ENCODE measurements around the gene MAJIN.

MAJIN gene

GRCh38 chr11:64910451-64911093 is 61.3 kb downstream of the MAJIN start:
- no peak for FAIRE-seq

- no peak for FAIRE-seq
These were observed 62.1 kb downstream of the MAJIN start for GRCh38 chr11:64909653-64910343.

- no peak for FAIRE-seq
These were observed 63.1 kb downstream of the MAJIN start for GRCh38 chr11:64908766-64909165.

- no peak for FAIRE-seq
These were observed 65.6 kb downstream of the MAJIN start for GRCh38 chr11:64906314-64906635.

GRCh38 chr11:64905516-64906313 is 66.2 kb downstream of the MAJIN start:
- FAIRE-seq = no peak

- FAIRE-seq = no peak
These were observed 68.5 kb downstream of the MAJIN start for GRCh38 chr11:64903291-64903833.

- no peak for FAIRE-seq
These were observed 69.6 kb downstream of the MAJIN start for GRCh38 chr11:64902102-64902900.

- FAIRE-seq = no peak
These were observed 71.1 kb downstream of the MAJIN start for GRCh38 chr11:64900774-64901173.

- FAIRE-seq = no peak
These were observed 71.6 kb downstream of the MAJIN start for GRCh38 chr11:64900263-64900678.

GRCh38 chr11:64898541-64898940 is 73.4 kb downstream of the MAJIN start:
- no peak for FAIRE-seq

GRCh38 chr11:64898076-64898445 is 73.8 kb downstream of the MAJIN start:
- no peak for FAIRE-seq

GRCh38 chr11:64897381-64898075 is 74.4 kb downstream of the MAJIN start:
- no peak for FAIRE-seq

GRCh38 chr11:64896448-64897022 is 75.4 kb downstream of the MAJIN start:
- FAIRE-seq = no peak

GRCh38 chr11:64894812-64895452 is 77.0 kb downstream of the MAJIN start:
- FAIRE-seq = no peak

GRCh38 chr11:64894070-64894811 is 77.7 kb downstream of the MAJIN start:
- FAIRE-seq = no peak

GRCh38 chr11:64893194-64894069 is 78.5 kb downstream of the MAJIN start:
- no peak for FAIRE-seq

- no peak for FAIRE-seq
These were observed 79.1 kb downstream of the MAJIN start for GRCh38 chr11:64892838-64893193.

GRCh38 chr11:64892411-64892831 is 79.5 kb downstream of the MAJIN start:
- no peak for FAIRE-seq

- FAIRE-seq = no peak
These were observed 80.0 kb downstream of the MAJIN start for GRCh38 chr11:64891880-64892279.

Measured in TTC549 (cell line).